Measurements from ENCODE around the gene CNOT3. TPM values are rescaled to one million over a fixed set of nuclear protein-coding genes. Genes with fewer than 3 reads are reported as not detected.

The CNOT3 gene
- total and polyA plus RNA-seq, 2 of the 13 experiments (the other 11 are each of a cell fraction or from before 2014, with no cell fraction given), result 4.3 to 5.8 TPM

DNA sequence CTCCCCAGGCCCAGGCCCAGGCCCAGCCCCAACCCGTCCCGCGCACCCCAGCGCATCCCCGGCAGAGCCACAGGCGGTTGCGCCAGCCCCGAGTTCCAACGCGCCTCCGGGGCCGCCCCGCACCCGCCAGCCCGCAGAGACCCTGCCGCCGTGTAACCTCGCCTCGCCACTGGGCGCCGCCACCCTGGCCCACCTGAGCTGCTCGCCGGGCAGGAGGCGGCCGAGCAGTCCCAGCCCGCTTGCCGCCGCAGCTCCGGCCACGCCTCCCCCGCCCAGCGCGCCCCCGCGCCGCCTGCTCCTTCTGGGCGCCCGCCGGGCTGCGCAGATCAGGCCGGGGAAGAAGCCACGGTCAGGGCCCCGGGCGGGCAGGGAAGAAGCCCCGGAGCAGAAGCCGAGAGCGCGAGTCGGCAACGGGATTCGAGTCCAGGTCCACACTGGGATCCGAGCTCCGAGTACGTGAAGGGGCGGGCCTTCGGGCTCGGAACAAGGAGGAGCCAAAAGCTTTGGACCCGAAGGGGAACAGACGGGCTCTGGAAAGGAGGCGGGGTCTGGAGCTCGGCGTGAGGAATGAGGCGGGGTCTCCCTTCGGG is 51.7 kb downstream of the CNOT3 start, which contains the start of gene MBOAT7 (continued):
- no peak for TF ChIP-seq ZNF260 (CRISPR knock-in tag; IDR thresholded peaks at IDR 0.05; ENCODE audit: borderline replicate concordance, low read depth)
- TF ChIP-seq, protein P1, sequence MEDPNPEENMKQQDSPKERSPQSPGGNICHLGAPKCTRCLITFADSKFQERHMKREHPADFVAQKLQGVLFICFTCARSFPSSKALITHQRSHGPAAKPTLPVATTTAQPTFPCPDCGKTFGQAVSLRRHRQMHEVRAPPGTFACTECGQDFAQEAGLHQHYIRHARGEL (CRISPR knock-in tag; IDR thresholded peaks at IDR 0.05), result no peak
- peak; percentile 72 for TF ChIP-seq SALL1 (CRISPR knock-in tag; IDR thresholded peaks at IDR 0.05)
- peak; percentile 50 for TF ChIP-seq YY1 (IDR thresholded peaks at IDR 0.05; ENCODE audit: insufficient read depth, insufficient replicate concordance, low read depth, low read length)
- TF ChIP-seq, protein P2, sequence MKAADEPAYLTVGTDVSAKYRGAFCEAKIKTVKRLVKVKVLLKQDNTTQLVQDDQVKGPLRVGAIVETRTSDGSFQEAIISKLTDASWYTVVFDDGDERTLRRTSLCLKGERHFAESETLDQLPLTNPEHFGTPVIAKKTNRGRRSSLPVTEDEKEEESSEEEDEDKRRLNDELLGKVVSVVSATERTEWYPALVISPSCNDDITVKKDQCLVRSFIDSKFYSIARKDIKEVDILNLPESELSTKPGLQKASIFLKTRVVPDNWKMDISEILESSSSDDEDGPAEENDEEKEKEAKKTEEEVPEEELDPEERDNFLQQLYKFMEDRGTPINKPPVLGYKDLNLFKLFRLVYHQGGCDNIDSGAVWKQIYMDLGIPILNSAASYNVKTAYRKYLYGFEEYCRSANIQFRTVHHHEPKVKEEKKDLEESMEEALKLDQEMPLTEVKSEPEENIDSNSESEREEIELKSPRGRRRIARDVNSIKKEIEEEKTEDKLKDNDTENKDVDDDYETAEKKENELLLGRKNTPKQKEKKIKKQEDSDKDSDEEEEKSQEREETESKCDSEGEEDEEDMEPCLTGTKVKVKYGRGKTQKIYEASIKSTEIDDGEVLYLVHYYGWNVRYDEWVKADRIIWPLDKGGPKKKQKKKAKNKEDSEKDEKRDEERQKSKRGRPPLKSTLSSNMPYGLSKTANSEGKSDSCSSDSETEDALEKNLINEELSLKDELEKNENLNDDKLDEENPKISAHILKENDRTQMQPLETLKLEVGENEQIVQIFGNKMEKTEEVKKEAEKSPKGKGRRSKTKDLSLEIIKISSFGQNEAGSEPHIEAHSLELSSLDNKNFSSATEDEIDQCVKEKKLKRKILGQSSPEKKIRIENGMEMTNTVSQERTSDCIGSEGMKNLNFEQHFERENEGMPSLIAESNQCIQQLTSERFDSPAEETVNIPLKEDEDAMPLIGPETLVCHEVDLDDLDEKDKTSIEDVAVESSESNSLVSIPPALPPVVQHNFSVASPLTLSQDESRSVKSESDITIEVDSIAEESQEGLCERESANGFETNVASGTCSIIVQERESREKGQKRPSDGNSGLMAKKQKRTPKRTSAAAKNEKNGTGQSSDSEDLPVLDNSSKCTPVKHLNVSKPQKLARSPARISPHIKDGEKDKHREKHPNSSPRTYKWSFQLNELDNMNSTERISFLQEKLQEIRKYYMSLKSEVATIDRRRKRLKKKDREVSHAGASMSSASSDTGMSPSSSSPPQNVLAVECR (CRISPR knock-in tag; IDR thresholded peaks at IDR 0.05; ENCODE audit: borderline replicate concordance), result peak; percentile 43; the same call in 1 of the 2 replicates
- no peak for TF ChIP-seq RELA (CRISPR knock-in tag; IDR thresholded peaks at IDR 0.05)
- TF ChIP-seq JARID2 (CRISPR knock-in tag; IDR thresholded peaks at IDR 0.05; ENCODE audit: insufficient replicate concordance), result no peak
- peak; percentile 52 for TF ChIP-seq SKI (IDR thresholded peaks at IDR 0.05; ENCODE audit: partially characterized antibody)
- TF ChIP-seq ZNF816 (CRISPR knock-in tag; IDR thresholded peaks at IDR 0.05; ENCODE audit: borderline replicate concordance), result no peak
- TF ChIP-seq, protein P3, sequence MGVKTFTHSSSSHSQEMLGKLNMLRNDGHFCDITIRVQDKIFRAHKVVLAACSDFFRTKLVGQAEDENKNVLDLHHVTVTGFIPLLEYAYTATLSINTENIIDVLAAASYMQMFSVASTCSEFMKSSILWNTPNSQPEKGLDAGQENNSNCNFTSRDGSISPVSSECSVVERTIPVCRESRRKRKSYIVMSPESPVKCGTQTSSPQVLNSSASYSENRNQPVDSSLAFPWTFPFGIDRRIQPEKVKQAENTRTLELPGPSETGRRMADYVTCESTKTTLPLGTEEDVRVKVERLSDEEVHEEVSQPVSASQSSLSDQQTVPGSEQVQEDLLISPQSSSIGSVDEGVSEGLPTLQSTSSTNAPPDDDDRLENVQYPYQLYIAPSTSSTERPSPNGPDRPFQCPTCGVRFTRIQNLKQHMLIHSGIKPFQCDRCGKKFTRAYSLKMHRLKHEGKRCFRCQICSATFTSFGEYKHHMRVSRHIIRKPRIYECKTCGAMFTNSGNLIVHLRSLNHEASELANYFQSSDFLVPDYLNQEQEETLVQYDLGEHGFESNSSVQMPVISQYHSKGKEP (CRISPR knock-in tag; IDR thresholded peaks at IDR 0.05), result 0 out of 2 replicates have a peak, but pooled peaks have one; percentile 64
- TF ChIP-seq ZNF256 (CRISPR knock-in tag; conservative IDR thresholded peaks at IDR 0.05), result no peak
- peak; percentile 52 for TF ChIP-seq KLF12 (CRISPR knock-in tag; IDR thresholded peaks at IDR 0.05; ENCODE audit: borderline replicate concordance)
- peak; percentile 69; the same call in 1 of the 2 replicates for TF ChIP-seq ZNF225 (CRISPR knock-in tag; IDR thresholded peaks at IDR 0.05)
- TF ChIP-seq ZNF790 (CRISPR knock-in tag; IDR thresholded peaks at IDR 0.05; ENCODE audit: borderline replicate concordance), result 0 out of 2 replicates have a peak, but pooled peaks have one; percentile 31
- TF ChIP-seq THAP11 (CRISPR knock-in tag; IDR thresholded peaks at IDR 0.05), result 0 out of 2 replicates have a peak, but pooled peaks have one; percentile 12
- TF ChIP-seq, protein P4, sequence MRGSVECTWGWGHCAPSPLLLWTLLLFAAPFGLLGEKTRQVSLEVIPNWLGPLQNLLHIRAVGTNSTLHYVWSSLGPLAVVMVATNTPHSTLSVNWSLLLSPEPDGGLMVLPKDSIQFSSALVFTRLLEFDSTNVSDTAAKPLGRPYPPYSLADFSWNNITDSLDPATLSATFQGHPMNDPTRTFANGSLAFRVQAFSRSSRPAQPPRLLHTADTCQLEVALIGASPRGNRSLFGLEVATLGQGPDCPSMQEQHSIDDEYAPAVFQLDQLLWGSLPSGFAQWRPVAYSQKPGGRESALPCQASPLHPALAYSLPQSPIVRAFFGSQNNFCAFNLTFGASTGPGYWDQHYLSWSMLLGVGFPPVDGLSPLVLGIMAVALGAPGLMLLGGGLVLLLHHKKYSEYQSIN (CRISPR knock-in tag; IDR thresholded peaks at IDR 0.05; ENCODE audit: borderline replicate concordance), result no peak
- TF ChIP-seq MAFG (CRISPR knock-in tag; IDR thresholded peaks at IDR 0.05), result no peak
- TF ChIP-seq ZNF605 (CRISPR knock-in tag; IDR thresholded peaks at IDR 0.05), result 0 out of 2 replicates have a peak, but pooled peaks have one; percentile 54
- TF ChIP-seq RARA (CRISPR knock-in tag; IDR thresholded peaks at IDR 0.05), result 0 out of 2 replicates have a peak, but pooled peaks have one; percentile 11
- TF ChIP-seq, protein P5, sequence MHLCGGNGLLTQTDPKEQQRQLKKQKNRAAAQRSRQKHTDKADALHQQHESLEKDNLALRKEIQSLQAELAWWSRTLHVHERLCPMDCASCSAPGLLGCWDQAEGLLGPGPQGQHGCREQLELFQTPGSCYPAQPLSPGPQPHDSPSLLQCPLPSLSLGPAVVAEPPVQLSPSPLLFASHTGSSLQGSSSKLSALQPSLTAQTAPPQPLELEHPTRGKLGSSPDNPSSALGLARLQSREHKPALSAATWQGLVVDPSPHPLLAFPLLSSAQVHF (CRISPR knock-in tag; IDR thresholded peaks at IDR 0.05), result no peak
- no peak for TF ChIP-seq SUZ12 (IDR thresholded peaks at IDR 0.05; ENCODE audit: low read depth, low read length)
- TF ChIP-seq NKX3-1 (CRISPR knock-in tag; IDR thresholded peaks at IDR 0.05), result no peak

Measured in HepG2 (cell line).